ENCODE results near the gene ZNF827.

GRCh38 chr4:145839151-145839550 is 99.5 kb downstream of the ZNF827 start:
- TF ChIP-seq, protein P1, sequence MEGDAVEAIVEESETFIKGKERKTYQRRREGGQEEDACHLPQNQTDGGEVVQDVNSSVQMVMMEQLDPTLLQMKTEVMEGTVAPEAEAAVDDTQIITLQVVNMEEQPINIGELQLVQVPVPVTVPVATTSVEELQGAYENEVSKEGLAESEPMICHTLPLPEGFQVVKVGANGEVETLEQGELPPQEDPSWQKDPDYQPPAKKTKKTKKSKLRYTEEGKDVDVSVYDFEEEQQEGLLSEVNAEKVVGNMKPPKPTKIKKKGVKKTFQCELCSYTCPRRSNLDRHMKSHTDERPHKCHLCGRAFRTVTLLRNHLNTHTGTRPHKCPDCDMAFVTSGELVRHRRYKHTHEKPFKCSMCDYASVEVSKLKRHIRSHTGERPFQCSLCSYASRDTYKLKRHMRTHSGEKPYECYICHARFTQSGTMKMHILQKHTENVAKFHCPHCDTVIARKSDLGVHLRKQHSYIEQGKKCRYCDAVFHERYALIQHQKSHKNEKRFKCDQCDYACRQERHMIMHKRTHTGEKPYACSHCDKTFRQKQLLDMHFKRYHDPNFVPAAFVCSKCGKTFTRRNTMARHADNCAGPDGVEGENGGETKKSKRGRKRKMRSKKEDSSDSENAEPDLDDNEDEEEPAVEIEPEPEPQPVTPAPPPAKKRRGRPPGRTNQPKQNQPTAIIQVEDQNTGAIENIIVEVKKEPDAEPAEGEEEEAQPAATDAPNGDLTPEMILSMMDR (optimal IDR thresholded peaks at IDR 0.05 in 1 of 3, IDR thresholded peaks at IDR 0.05 in 1 of 3, conservative IDR thresholded peaks at IDR 0.05 in 1 of 3; ENCODE audit: extremely low read depth in 1 of 3, insufficient read depth in 2 of 3, low read length in 3 of 3) = no peak
- TF ChIP-seq EZH2 (IDR thresholded peaks at IDR 0.05; ENCODE audit: low read length) = no peak
